HG03571 (cell line): ENCODE measurements around the gene MPPE1.
"Not testable (repeated sequence)": the region's sequence is repeated elsewhere in the genome, so short reads cannot be mapped to it uniquely, and the experiment has no call there.

ENCODE experiments used
- ATAC-seq: cut with Tn5 transposase; IDR thresholded peaks from one replicate; pipeline ENCODE4 v1.9.1; 2021; ENCODE audit not compliant: unreplicated experiment

MPPE1 gene

GRCh38 chr18:11859903-11860407, 48.2 kb downstream of the MPPE1 start:
- ATAC-seq: no peak

GRCh38 chr18:11859282-11859830, 48.8 kb downstream of the MPPE1 start:
- ATAC-seq: no peak

- ATAC-seq: no peak
Measured at GRCh38 chr18:11857177-11857887, 50.8 kb downstream of the MPPE1 start.

- not testable (repeated sequence) for ATAC-seq
Measured at GRCh38 chr18:11854554-11854953, 53.6 kb downstream of the MPPE1 start.

DNA sequence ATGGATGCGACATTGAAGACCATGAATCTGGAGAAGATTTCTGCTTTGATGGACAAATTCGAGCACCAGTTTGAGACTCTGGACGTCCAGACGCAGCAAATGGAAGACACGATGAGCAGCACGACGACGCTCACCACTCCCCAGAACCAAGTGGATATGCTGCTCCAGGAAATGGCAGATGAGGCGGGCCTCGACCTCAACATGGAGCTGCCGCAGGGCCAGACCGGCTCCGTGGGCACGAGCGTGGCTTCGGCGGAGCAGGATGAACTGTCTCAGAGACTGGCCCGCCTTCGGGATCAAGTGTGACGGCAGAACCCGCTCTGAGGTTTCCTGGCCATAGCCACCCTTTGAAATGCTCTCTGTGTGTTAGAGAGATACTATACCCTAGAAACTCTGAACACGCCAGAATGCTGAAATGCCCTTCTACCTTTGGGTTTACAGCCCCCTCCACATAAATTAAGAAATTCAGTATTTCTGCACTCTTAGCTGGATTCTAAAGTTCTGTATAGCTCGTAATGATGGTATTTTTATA, 56.2 kb downstream of the MPPE1 start:
- peak; percentile 22 for ATAC-seq

GRCh38 chr18:11851146-11851805, 56.8 kb downstream of the MPPE1 start, which contains the start of gene CHMP1B:
TSS of gene CHMP1B (plus strand) at chr18:11851413. CDS start at chr18:11851512, 99 bp downstream.
- ATAC-seq: peak; percentile 95

DNA sequence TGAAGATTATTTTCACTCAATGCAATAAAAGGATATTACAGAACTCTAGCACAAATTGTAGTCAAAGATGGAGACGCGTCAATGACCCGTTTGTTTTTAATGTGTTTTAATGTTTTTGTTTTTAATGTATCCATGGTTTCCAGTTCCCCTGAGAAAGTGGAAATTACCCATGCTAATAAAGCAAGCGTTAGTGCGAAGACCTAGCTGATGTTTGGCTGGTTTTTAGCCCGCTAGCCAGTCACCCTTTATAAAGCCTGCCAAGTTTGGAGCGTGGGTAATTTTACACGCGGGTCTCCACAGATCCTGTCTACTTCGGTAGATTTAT, 57.3 kb downstream of the MPPE1 start:
- ATAC-seq: peak; percentile 21

DNA sequence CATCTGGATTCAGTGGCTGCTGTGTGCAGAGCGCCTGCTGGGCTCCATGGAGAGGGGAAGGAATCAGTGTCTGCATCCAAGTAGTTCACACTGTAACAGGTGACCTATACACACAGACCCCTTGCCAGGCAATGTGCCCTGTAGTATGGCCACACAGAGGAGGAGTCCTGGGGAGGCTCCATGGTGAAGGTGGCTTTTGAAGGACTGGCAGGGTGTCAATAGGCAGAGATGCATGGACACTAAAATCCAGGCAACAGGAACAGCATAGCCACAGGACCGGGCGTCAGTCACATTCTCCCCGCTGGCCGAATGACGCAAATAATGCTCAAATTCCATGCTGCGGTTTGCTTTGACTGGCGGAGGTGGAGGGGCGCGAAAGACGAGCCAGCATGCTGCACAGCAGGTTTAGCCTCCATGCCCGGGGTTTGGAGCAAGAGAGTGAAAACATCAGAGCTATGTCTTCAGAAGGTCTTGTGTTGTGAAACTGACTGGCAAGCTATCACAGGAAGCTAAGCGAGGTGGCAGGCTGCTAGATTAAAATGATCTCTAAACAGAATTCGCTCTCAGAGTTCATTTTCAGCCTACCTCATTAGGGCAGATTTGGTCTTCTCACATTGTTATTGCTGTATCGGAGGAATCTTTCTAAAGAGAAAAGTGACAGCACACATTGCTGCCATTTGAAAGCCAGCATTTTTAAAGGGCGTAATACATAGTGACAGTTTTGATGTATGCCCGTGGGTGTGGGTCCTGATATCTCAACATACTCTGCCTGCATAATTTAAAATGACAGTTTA, 58.1 kb downstream of the MPPE1 start:
- ATAC-seq: no peak

- ATAC-seq: no peak
Measured at GRCh38 chr18:11849279-11849678, 58.8 kb downstream of the MPPE1 start.

- ATAC-seq: no peak
Measured at GRCh38 chr18:11847811-11848210, 60.3 kb downstream of the MPPE1 start.

GRCh38 chr18:11845654-11846053, 62.5 kb downstream of the MPPE1 start:
- ATAC-seq: no peak

GRCh38 chr18:11844436-11844835, 63.7 kb downstream of the MPPE1 start:
- no peak for ATAC-seq

GRCh38 chr18:11842562-11842961, 65.6 kb downstream of the MPPE1 start:
- ATAC-seq: no peak

DNA sequence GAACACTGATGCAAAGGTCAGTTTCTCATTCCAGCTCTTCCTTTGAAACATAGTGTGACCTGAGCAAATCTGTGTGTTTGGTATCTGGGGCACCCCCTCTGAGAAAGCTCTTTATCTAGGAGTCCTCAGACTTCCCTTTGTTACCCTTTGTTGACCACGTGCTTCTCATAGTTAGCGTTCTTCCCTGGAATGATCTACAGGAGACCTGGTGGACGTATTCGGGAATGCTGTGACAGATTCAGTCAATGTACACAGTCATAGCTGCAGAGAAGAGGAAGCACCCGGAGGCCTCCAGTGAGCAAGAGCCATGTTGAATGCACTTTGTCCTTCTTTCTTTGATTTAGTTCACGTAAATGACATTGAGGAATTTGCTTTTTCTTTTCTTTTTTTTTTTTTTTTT, 67.6 kb downstream of the MPPE1 start:
- no peak for ATAC-seq

- ATAC-seq: no peak
Measured at GRCh38 chr18:11839556-11839955, 68.6 kb downstream of the MPPE1 start.

DNA sequence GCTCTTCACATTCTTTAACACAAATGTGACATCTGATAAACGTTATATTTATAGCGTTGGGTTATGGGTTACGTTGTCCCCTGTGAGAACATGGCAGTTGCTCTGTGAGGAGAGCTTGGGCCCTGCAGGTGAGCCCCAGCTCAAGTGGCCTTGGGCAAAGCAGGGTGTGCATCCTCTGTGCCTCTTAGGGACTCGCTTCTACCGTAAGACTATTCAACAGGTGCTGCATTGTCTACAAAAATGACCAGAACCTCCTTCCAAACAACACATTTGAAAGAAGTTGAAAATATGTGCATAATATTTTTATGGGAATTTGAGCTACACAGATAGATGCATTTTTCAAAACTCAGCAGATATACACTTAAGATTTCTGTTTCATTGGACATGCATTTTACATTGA, 73.3 kb downstream of the MPPE1 start:
- no peak for ATAC-seq
